Coronary artery (tissue), 2 donors: Measurements from ENCODE around the gene ZNF622.

Source experiments
- DNase-seq: peaks from one replicate; pipeline ENCODE4 v3.0.0-alpha.2; 2017; ENCODE audit warnings: low spot score
- H3K27ac ChIP-seq, 2 donors: fragments of 200-600 bp; sonication (generic); one replicate each; pipeline ENCODE4 v1.5.1; 2016 to 2019
- H3K4me3 ChIP-seq: fragments of 200-600 bp; sonication (generic); 2 replicates; pipeline ENCODE4 v1.5.1; 2016; ENCODE audit warnings: mild to moderate bottlenecking, moderate library complexity
- CTCF ChIP-seq: fragments of 200-600 bp; sonication (generic); IDR thresholded peaks from one replicate; pipeline ENCODE4 v1.5.1; 2019; ENCODE audit warnings: antibody characterized with exemption

The ZNF622 gene

DNA sequence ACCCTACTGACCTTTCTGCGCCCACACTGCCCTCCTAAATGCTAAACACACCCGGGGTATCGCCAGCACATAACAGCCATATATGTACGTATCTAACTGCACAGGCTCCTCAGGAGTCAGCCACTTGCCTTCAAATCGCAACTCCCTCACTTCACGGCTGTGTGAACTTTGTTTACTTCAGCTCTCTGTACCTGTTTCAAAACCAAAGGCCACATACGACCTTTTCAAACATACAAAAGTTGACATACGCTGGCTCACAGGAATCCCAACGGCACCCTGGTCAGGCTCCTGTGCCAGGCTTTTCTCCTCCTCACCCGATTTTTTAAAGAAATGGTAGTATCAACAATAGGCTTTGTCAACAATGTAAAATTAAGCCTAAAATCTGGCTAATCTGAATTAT, 39.0 kb upstream of the ZNF622 start:
- DNase-seq = no peak
- H3K27ac ChIP-seq = no peak overlapping the region
- no peak for TF ChIP-seq CTCF
- no peak overlapping the region for H3K4me3 ChIP-seq

- no peak for DNase-seq
- TF ChIP-seq CTCF = no peak
- Histone ChIP-seq H3K4me3 (no peak overlapping the region), H3K27ac (no peak overlapping the region)
These were observed 37.3 kb upstream of the ZNF622 start for GRCh38 chr5:16502866-16503265.

GRCh38 chr5:16500024-16500423, 34.4 kb upstream of the ZNF622 start:
- TF ChIP-seq CTCF = no peak
- DNase-seq = no peak
- H3K4me3 ChIP-seq = no peak overlapping the region
- H3K27ac ChIP-seq = no peak overlapping the region

DNA sequence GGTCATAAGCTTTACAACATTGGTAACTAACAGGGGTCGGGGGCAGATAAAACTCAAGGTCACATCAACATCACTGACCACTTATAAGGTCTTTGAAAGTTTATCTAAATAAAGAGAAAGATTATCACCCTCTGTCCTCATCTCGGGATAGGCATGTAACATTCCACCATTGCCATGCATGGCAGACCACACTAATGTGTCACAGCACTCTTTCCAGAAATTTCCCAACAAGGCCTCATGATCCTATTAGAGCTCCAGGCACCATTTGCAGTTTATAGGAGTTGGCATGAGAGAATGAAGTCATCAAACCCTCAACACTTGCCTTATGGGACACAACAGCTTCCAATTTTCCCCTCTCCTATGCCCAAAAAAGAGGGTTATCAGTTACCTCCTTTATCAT, 31.9 kb upstream of the ZNF622 start:
- Histone ChIP-seq H3K4me3 (no peak overlapping the region), H3K27ac (no peak overlapping the region)
- no peak for TF ChIP-seq CTCF
- DNase-seq = no peak

- no peak for TF ChIP-seq CTCF
- Histone ChIP-seq H3K27ac (no peak overlapping the region), H3K4me3 (no peak overlapping the region)
- DNase-seq = no peak
These were observed 27.7 kb upstream of the ZNF622 start for GRCh38 chr5:16493261-16493660.

- no peak for DNase-seq
- no peak overlapping the region for H3K4me3 ChIP-seq
- TF ChIP-seq CTCF = no peak
- no peak overlapping the region for H3K27ac ChIP-seq
These were observed 27.0 kb upstream of the ZNF622 start for GRCh38 chr5:16492398-16493140.

GRCh38 chr5:16490911-16491310, 25.3 kb upstream of the ZNF622 start:
- TF ChIP-seq CTCF = no peak
- Histone ChIP-seq H3K27ac (no peak overlapping the region), H3K4me3 (no peak overlapping the region)
- no peak for DNase-seq
